AML-193 (cell line): Measurements from ENCODE around the gene FNDC3B.
A peak's percentile ranks its signal among the peaks of the same experiment; 100 is the strongest.

ENCODE experiments used
- DNase-seq, 2 experiments: peaks; one replicate each; lab custom pipeline; 2025; lab: John Stamatoyannopoulos, UW

Gene FNDC3B

DNA sequence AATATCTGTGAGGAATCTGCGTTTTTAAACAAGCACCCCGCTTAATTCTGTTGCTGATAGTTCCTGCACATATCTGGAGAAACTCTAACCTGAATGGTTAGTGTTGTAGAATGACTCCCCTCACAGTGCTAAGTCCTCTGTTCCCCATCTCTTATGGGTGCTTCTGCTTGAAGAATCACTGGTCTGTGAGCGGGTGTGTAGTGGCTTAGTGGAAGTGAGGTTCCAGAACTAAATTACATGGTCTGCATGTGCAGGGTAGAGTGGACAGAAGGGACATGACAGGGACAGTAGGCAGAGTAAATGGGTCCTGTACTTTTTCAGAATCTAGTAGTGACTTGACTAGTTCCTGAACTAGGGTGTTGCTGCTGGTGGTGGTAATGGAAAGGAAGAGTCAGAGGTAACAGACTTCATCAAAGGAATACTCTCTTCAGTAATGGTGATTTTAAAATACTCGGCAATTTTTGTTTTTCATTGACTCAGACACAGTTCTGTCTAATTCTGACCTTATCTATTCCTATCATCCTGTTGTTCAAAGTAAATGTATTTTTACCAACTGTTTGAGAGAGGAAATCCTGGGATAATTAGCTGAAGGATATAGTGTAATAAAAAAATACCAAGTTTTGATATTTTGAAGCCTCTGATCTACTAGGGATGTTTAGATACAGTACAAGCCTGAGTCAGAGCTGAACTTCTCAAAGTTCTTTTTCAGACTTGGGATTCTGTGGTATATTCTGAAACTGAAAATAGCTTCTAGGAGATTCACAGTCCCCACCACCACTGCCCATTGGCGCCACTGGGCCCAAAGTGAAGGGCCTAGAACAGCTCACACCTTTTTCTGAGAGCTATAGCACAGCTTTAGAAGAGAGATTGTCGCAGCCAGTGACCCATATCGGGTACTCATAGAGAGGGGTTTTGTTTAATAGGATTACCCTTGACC, 55.5 kb downstream of the FNDC3B start:
- no peak for DNase-seq

DNA sequence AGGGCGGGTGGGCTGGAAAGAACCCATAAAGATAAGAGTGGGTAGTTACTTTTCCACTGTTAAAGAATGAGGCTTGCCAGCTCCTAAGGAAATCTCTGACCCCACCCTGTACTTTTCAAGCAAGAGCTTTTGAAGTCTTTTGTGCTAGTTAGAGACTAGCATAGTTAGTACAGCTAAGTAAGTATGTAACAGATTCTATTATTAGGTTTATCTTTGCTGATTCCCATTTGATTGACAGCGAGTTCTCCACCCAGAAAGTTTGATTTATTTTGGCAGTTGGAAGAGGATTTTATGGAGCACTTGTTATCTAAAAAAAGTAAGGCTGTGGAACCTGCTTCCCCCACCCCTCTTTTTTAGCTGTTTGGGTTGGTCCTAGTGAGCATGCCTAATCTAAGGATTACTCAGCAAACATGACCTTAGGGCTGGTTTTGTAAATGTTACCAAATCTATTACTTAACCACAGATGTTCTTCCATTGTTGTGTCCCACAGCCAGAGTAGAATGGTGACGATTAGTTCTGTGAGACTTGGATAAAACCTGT, 57.6 kb downstream of the FNDC3B start:
- DNase-seq = peak; percentile 82 to 87

DNA sequence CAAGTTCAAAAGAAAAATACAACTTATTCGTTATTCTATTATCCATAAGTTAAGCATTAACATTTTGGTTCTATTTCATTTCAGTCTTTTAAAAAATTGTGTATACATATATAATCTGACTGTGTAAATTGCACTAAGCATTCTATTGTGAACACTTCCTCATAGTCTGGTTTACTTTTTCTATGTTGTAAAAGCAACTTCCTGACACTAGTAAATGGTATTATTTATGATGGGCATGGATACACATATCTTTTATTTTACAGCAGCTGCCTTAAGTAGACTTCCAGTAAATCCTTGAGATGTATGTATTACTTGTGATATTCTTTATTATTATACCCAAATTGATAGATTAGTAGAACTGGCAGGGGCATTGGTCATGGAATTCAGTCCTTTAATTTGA, 58.2 kb downstream of the FNDC3B start:
- DNase-seq = peak in 1 of 2 experiments; percentile 33

DNA sequence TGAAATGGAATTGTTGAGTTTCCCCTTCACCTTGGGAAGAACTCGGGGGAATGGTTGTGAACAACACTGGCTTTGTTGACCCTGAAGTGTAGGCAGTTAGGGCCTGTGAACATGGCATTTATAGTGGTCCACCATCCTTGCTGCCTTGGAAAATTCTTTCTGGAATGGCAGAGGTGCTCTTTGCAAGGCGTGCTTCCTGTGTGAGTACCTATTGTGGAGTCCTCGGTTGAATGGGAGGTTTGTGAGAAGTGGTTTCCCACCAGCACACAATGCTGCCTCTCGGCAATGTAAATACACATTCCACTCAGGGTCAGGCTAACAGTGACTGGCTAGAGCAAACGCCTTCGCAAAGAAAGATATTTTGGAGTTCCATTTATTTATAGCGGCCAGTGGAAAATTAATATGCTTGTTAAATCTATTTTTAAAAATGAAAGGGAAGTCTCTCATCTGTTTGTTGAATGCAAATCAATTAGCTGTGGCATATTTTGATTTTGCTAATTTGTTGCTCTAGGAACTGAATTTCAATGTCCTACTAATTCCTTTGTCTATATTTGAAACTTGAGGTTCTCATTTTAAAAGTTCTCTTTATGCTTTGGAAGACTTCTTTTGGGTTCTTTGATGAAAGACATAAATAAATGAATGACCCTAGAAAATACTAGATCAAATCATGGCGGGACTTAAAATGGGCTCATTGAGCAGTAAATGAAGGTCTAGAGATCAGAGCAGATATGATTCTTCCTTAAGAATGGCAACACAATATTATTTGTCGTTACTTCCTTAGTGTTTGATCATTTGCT, 59.5 kb downstream of the FNDC3B start:
- DNase-seq = no peak

GRCh38 chr3:172099495-172099808, 60.1 kb downstream of the FNDC3B start:
- no peak for DNase-seq

GRCh38 chr3:172100482-172100881, 61.1 kb downstream of the FNDC3B start:
- no peak for DNase-seq

DNA sequence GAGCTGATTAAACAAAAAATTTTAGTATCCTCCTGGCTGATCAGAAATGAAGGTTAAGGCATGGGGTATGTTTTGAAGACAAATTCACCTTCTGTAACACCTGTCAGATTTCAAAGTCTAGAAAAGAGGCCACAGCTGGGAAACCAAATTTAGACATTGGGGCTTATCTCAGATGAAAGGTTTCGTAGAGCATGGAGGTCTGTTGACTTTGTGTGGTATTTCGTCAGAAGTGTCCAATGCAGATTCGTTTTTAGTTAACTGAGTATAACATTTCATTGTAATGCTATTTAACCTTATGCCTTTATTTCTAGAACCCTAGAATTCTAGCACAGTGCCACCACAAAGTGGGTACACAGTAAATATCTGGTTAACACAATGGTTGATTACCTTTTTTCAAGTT, 61.7 kb downstream of the FNDC3B start:
- no peak for DNase-seq

- no peak for DNase-seq
Measured at GRCh38 chr3:172102123-172102882, 62.9 kb downstream of the FNDC3B start.

GRCh38 chr3:172102883-172103310, 63.5 kb downstream of the FNDC3B start:
- DNase-seq = no peak

- no peak for DNase-seq
Measured at GRCh38 chr3:172103724-172104123, 64.3 kb downstream of the FNDC3B start.

GRCh38 chr3:172104471-172105072, 65.2 kb downstream of the FNDC3B start:
- no peak for DNase-seq

GRCh38 chr3:172106037-172106954, 66.9 kb downstream of the FNDC3B start:
- DNase-seq = no peak

DNA sequence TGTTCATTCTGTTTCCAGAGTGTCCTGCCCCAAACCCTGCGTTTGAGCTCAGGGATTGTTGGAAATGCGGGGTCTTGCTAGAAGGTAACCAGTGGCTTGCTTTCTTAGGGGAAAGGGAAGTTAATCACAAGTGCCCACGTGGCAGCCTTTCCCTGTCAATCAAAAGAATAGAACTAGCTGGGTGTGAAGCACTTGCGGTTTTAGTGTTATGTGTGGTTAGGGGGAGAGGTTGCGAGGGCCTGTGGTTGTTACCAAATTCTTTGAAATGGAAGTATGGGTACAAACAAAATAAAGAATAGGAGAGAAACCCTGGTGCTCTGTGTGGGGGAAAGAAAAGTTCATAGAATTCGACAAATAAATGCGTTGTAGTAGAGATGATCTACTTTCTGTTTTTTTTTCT, 67.6 kb downstream of the FNDC3B start:
- peak; percentile 96 to 97 for DNase-seq

DNA sequence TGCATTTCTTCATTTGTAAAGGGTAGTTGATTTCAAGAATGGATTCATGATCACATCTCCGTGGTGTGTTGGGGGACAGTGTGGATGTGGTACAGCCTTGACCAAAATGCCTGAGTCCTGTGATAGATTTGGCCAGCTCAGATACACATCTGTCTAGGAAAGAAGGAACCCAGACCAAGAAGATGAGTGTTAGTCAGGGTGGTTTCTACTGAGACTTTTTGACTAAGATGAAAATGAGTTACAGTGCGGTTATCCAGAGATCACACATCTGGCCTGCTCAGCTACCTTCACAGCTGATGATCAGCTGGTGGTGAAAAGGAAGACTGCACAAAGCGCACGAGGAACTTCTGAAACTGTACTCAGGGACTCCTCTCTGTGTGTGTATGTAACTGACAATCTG, 68.0 kb downstream of the FNDC3B start:
- DNase-seq = no peak

DNA sequence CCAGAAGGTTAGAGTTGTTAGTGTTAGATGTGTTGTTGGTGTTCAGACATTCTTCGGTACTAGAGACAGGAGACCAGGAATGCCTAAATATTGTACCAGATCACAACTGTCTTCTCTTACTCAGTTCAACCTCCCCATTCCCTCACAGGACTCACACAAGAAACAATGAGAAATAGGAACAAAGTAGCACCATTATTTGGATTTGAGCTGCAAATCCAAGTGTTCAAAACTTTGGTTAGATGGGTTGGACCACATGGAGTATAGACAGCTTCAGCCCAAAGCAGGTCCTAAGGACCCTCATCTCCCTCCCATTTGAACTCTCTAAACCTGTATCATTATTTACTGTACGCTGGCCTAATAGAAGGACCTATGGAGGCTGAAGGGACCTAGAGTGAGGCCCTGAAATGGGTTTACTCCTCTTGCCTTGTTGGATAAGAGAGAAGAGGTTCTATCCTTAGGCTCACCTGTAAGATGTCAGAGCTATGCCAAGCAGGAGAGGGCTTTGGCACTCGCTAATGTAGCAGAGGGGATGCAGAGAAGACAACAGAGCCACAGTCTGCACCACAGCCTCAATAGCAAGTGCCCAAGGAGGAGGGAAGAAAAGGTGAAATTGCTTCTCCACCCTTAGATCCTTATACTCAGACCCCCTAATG, 70.9 kb downstream of the FNDC3B start:
- no peak for DNase-seq

DNA sequence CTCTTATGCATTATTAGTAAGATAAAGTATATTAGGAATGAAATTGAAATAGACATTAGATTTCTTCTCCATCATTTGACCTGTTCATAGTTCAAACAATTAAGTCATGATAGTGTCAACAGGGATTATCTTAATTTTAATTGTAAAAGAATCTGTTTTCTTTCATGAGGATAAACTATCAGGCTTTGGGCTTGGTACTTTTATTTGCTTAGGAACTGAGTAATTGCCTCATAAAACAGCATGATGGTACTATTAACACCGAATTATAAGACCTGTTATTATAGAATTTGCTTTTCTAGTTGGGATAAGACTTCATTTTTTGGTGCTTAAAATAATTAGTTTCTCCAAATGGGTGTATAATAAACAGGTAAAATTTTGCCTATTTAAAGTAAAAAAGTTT, 71.8 kb downstream of the FNDC3B start:
- DNase-seq = no peak

GRCh38 chr3:172112078-172112733, 72.8 kb downstream of the FNDC3B start:
- DNase-seq = no peak

- no peak for DNase-seq
Measured at GRCh38 chr3:172112734-172113120, 73.3 kb downstream of the FNDC3B start.

- no peak for DNase-seq
Measured at GRCh38 chr3:172113710-172114109, 74.3 kb downstream of the FNDC3B start.

DNA sequence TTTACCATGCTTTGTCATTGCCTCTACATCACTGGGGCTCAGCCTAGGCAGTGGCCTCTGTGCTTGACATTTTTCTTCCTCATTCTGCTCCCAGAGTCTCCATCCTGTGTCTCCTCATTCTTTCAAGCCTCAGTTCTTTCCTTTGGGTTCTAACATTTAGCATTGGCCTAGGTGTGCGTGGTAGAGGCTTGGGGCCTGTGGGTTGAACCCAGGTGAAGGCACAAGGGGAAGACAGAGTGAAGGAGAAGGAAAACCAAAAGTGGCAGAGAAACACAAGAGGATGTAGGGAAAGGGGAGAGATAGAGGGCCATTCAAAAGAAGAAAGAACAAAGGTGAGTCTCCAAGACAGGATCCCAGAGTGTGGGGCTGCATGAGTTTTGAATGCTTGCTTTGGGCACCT, 75.7 kb downstream of the FNDC3B start:
- no peak for DNase-seq
